ENCODE measurements around the gene GJC3.

Gene GJC3

GRCh38 chr7:99899830-99900519 lies 29.4 kb downstream of the GJC3 start:
- Histone ChIP-seq H2AFZ (no peak overlapping the region), H3K4me3 (ENCODE audit: low read depth, low read length) (no peak overlapping the region), H3K27ac (no peak overlapping the region), H3K4me1 (no peaks in the 10 kb centered on the region), H3K9ac (no peak overlapping the region), H3K79me2 (peaks cover 3% of the 10 kb centered on the region), H3K27me3 (ENCODE audit: control insufficient read depth, insufficient read depth, low read length) (no peaks in the 10 kb centered on the region), H3K9me3 (ENCODE audit: control insufficient read depth, low read length) (no peaks in the 10 kb centered on the region), H3K4me2 (ENCODE audit: low read length) (no peak overlapping the region), H3K36me3 (ENCODE audit: control insufficient read depth, insufficient read depth, low read length) (no peaks in the 10 kb centered on the region)
- TF ChIP-seq CTCF (IDR thresholded peaks at IDR 0.05) = no peak

GRCh38 chr7:99898836-99899235 lies 30.6 kb downstream of the GJC3 start:
- Histone ChIP-seq H2AFZ (no peak overlapping the region), H3K4me1 (no peaks in the 10 kb centered on the region), H3K27me3 (ENCODE audit: control insufficient read depth, insufficient read depth, low read length) (no peaks in the 10 kb centered on the region), H3K36me3 (ENCODE audit: control insufficient read depth, insufficient read depth, low read length) (no peaks in the 10 kb centered on the region), H3K4me3 (ENCODE audit: low read depth, low read length) (no peak overlapping the region), H3K4me2 (ENCODE audit: low read length) (no peak overlapping the region), H3K9me3 (ENCODE audit: control insufficient read depth, low read length) (no peaks in the 10 kb centered on the region), H3K27ac (no peak overlapping the region), H3K79me2 (no peaks in the 10 kb centered on the region), H3K9ac (no peak overlapping the region)
- no peak for TF ChIP-seq CTCF (IDR thresholded peaks at IDR 0.05)

- Histone ChIP-seq H3K27me3 (ENCODE audit: control insufficient read depth, insufficient read depth, low read length) (no peaks in the 10 kb centered on the region), H3K4me1 (no peaks in the 10 kb centered on the region), H3K79me2 (no peaks in the 10 kb centered on the region), H3K27ac (no peak overlapping the region), H3K36me3 (ENCODE audit: control insufficient read depth, insufficient read depth, low read length) (no peaks in the 10 kb centered on the region), H3K4me2 (ENCODE audit: low read length) (no peak overlapping the region), H3K4me3 (ENCODE audit: low read depth, low read length) (no peak overlapping the region), H3K9me3 (ENCODE audit: control insufficient read depth, low read length) (no peaks in the 10 kb centered on the region), H2AFZ (no peak overlapping the region), H3K9ac (no peak overlapping the region)
- no peak for TF ChIP-seq CTCF (IDR thresholded peaks at IDR 0.05)
Measured at GRCh38 chr7:99898023-99898357, 31.4 kb downstream of the GJC3 start.

- H3K36me3 ChIP-seq (ENCODE audit: control insufficient read depth, insufficient read depth, low read length) = no peaks in the 10 kb centered on the region
- H3K4me1 ChIP-seq = no peaks in the 10 kb centered on the region
- TF ChIP-seq CTCF (IDR thresholded peaks at IDR 0.05) = no peak
Measured at GRCh38 chr7:99897322-99898022, 31.9 kb downstream of the GJC3 start.

GRCh38 chr7:99894738-99895137 lies 34.7 kb downstream of the GJC3 start:
- Histone ChIP-seq H3K36me3 (ENCODE audit: control insufficient read depth, insufficient read depth, low read length) (no peaks in the 10 kb centered on the region), H3K27me3 (ENCODE audit: control insufficient read depth, insufficient read depth, low read length) (no peaks in the 10 kb centered on the region)

More at GRCh38 chr7:99897322-99898022, 31.9 kb downstream of the GJC3 start:
- Histone ChIP-seq H3K79me2 (no peaks in the 10 kb centered on the region), H3K27me3 (ENCODE audit: control insufficient read depth, insufficient read depth, low read length) (no peaks in the 10 kb centered on the region), H2AFZ (no peak overlapping the region), H3K9me3 (ENCODE audit: control insufficient read depth, low read length) (no peaks in the 10 kb centered on the region), H3K4me2 (ENCODE audit: low read length) (no peak overlapping the region), H3K9ac (no peak overlapping the region), H3K27ac (no peak overlapping the region), H3K4me3 (ENCODE audit: low read depth, low read length) (no peak overlapping the region)

More at GRCh38 chr7:99894738-99895137, 34.7 kb downstream of the GJC3 start:
- H2AFZ ChIP-seq = no peak overlapping the region
- H3K9ac ChIP-seq = no peak overlapping the region
- no peaks in the 10 kb centered on the region for H3K9me3 ChIP-seq (ENCODE audit: control insufficient read depth, low read length)
- H3K4me2 ChIP-seq (ENCODE audit: low read length) = no peak overlapping the region
- no peak for TF ChIP-seq CTCF (IDR thresholded peaks at IDR 0.05)
- no peak overlapping the region for H3K4me3 ChIP-seq (ENCODE audit: low read depth, low read length)
- H3K27ac ChIP-seq = no peak overlapping the region
- H3K4me1 ChIP-seq = no peaks in the 10 kb centered on the region
- H3K79me2 ChIP-seq = no peaks in the 10 kb centered on the region

Data from parathyroid adenoma (tissue), 2 donors.